Upper lobe of right lung (tissue), 1 donor: ENCODE data around the gene PGLYRP1. TPM values are rescaled to one million over a fixed set of nuclear protein-coding genes. Genes with fewer than 3 reads are reported as not detected.

ENCODE experiments used
- ATAC-seq: fragments of 200-7000 bp; cut with Tn5 transposase; one replicate; pipeline ENCODE4 v1.9.1; 2020; ENCODE audit warnings: mild to moderate bottlenecking, moderate library complexity
- DNase-seq: peaks from one replicate; pipeline ENCODE4 v3.0.0-alpha.2; 2020
- H3K27ac ChIP-seq: fragments of 200-600 bp; one replicate; pipeline ENCODE4 v1.8.0; 2022
- H3K27me3 ChIP-seq: fragments of 200-600 bp; one replicate; pipeline ENCODE4 v1.8.0; 2022; ENCODE audit warnings: mild to moderate bottlenecking
- H3K36me3 ChIP-seq: fragments of 200-600 bp; one replicate; pipeline ENCODE4 v1.8.0; 2022
- H3K4me1 ChIP-seq: fragments of 200-600 bp; one replicate; pipeline ENCODE4 v1.8.0; 2022
- H3K4me3 ChIP-seq: fragments of 200-600 bp; one replicate; pipeline ENCODE4 v1.8.0; 2022; ENCODE audit warnings: mild to moderate bottlenecking
- H3K9me3 ChIP-seq: fragments of 200-600 bp; one replicate; pipeline ENCODE4 v1.8.0; 2022
- intact Hi-C: fragments of 100-400 bp; cut with DNase I; formaldehyde crosslinking; loops from one replicate; pipeline ENCODE4 v1.11.0; 2022
- total RNA-seq: library from RNA; stranded (reverse); fragmentation: NEBNext Ultra II Directional; extraction: Animal tissue kit (Norgen Biotek cat#: 25700); gene quantifications from one replicate; pipeline ENCODE4 v1.2.1, GENCODE V29; 2021
- TF ChIP-seq, protein P1 (sequence below): fragments of 200-600 bp; IDR thresholded peaks from one replicate; pipeline ENCODE4 v1.8.0; 2022; ENCODE audit warnings: antibody characterized with exemption
- donor health status: DM: no; HTN: yes; CAD: no; lungs with severe emphysema.

PGLYRP1 gene
- total RNA-seq, 1 donor from 2014 or later, result 0.58 TPM

DNA sequence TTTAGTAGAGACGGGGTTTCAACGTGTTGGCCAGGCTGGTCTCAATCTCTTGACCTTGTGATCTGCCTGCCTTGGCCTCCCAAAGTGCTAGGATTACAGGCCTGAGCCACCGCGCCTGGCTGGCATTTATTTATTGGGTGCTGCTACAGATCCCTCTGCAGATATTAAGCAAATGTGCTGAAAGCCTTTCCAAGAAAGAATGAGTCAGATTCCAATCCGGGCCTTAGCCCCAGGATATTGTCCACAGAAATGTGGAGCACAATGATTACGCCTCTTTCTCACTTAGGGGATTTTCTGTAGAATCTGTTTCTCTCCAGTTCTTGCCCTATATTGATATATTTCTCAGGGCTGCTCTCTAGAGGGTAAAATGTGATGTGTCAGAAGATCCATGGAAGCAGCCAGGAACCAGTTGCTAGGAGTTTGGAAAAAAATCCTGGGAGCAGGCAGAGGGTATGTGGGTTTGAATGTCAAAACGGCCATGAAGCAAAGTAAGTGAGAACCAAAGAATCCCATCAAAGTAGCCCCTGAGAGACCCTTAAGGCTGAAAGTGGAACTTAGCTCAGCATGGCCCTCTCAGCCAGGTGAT, 42.7 kb upstream of the PGLYRP1 start:
- Histone ChIP-seq H3K27me3 (peaks cover 45% of the 10 kb centered on the region), H3K4me3 (no peak overlapping the region), H3K36me3 (no peaks in the 10 kb centered on the region), H3K9me3 (no peaks in the 10 kb centered on the region), H3K4me1 (no peaks in the 10 kb centered on the region), H3K27ac (no peak overlapping the region)
- intact Hi-C loops, result no loop called here
- no peak for DNase-seq
- no peak for ATAC-seq
- TF ChIP-seq, protein P1, sequence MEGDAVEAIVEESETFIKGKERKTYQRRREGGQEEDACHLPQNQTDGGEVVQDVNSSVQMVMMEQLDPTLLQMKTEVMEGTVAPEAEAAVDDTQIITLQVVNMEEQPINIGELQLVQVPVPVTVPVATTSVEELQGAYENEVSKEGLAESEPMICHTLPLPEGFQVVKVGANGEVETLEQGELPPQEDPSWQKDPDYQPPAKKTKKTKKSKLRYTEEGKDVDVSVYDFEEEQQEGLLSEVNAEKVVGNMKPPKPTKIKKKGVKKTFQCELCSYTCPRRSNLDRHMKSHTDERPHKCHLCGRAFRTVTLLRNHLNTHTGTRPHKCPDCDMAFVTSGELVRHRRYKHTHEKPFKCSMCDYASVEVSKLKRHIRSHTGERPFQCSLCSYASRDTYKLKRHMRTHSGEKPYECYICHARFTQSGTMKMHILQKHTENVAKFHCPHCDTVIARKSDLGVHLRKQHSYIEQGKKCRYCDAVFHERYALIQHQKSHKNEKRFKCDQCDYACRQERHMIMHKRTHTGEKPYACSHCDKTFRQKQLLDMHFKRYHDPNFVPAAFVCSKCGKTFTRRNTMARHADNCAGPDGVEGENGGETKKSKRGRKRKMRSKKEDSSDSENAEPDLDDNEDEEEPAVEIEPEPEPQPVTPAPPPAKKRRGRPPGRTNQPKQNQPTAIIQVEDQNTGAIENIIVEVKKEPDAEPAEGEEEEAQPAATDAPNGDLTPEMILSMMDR, result no peak

DNA sequence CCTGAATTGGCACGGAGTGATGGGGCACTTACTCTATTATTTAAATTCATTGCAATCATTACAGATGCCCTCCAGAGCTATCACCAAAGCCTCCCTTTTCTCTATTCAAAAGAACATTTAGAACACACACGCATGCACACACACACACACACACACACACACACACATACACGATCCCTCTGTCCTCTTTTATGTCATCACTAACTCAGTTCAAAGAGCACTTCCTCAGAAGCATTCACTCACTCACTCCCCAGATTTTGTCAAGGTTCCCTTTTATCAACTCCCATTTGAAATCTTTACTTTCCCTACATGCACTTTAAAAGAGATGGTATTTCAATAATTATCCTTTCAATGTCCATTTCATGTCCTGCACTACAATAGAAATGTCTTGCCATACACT, 40.3 kb upstream of the PGLYRP1 start:
- DNase-seq (no peak), ATAC-seq (no peak)
- intact Hi-C loops, result no loop called here
- Histone ChIP-seq H3K27me3 (peaks cover 27% of the 10 kb centered on the region), H3K36me3 (no peaks in the 10 kb centered on the region), H3K4me1 (no peaks in the 10 kb centered on the region), H3K9me3 (no peaks in the 10 kb centered on the region), H3K27ac (no peak overlapping the region), H3K4me3 (no peak overlapping the region)
- TF ChIP-seq, protein P1, result no peak

DNA sequence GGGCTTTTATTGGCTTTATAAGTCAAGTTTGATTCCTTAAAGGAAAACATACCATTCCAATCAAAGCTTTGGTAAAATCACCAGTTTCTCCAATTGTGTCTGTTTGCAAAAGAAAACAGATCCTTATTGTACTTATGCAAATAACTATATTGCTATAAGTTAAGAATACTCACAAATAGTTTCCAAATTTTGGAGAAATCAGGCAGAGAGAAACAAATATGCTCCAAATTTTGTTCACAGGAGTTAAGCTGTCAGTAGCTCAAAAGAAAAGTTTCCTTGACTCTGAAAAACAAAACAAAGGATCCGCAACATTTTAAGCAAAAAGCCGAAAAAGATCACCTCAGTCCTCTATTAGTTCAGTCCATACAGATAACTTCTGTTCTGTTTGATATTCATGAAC, 37.2 kb upstream of the PGLYRP1 start:
- Histone ChIP-seq H3K36me3 (no peaks in the 10 kb centered on the region), H3K9me3 (no peaks in the 10 kb centered on the region), H3K4me1 (no peaks in the 10 kb centered on the region), H3K4me3 (no peak overlapping the region), H3K27me3 (peaks cover 33% of the 10 kb centered on the region), H3K27ac (no peak overlapping the region)
- TF ChIP-seq, protein P1, result no peak
- ATAC-seq, result no peak
- DNase-seq, result no peak
- intact Hi-C loops, result no loop called here

DNA sequence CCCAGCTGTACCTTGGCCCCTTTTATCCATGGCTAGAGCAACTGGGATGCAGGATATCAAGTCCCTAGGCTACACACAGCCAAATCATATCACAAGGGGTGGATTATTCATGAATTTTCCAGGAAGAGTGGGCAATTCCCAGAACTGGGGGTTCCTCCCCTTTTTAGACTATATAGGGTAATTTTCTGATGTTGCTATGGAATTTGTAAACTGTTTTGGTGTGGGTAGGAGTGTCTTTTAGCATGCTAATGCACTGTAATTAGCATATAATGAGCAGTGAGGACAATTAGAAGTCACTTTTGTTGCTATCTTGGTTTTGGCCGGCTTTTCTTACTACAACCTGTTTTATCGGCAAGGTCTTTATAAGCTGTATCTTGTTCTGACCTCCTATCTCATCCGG, 35.9 kb upstream of the PGLYRP1 start:
- intact Hi-C loops, result no loop called here
- H3K9me3 ChIP-seq, result no peaks in the 10 kb centered on the region
- H3K27ac ChIP-seq, result no peak overlapping the region
- no peaks in the 10 kb centered on the region for H3K36me3 ChIP-seq
- TF ChIP-seq, protein P1, result no peak
- no peak for ATAC-seq
- H3K4me1 ChIP-seq, result no peaks in the 10 kb centered on the region
- peaks cover 28% of the 10 kb centered on the region for H3K27me3 ChIP-seq
- no peak overlapping the region for H3K4me3 ChIP-seq
- no peak for DNase-seq

DNA sequence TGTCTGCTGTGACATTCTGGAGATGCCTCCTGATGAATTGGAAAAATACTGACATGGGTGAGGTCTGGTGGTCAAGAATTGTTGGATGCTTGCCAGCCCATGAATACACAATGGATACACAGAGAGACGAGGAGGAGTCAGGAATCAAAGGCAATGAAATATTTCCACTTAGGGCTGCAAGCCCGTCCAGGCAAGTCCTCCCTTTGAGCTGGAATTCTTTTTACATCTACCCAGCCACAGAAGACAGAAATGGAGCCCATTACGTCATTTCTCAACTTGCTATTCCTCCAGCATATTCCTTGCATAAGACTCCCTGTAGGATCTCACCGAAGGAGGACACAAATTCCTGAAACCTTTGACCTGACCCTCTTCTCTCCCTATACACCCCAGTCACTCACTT, 33.7 kb upstream of the PGLYRP1 start:
- Histone ChIP-seq H3K36me3 (no peaks in the 10 kb centered on the region), H3K27ac (no peak overlapping the region), H3K4me3 (no peak overlapping the region), H3K9me3 (no peaks in the 10 kb centered on the region), H3K27me3 (peaks cover 25% of the 10 kb centered on the region), H3K4me1 (no peaks in the 10 kb centered on the region)
- intact Hi-C loops, result no loop called here
- ATAC-seq (no peak), DNase-seq (no peak)
- TF ChIP-seq, protein P1, result no peak

DNA sequence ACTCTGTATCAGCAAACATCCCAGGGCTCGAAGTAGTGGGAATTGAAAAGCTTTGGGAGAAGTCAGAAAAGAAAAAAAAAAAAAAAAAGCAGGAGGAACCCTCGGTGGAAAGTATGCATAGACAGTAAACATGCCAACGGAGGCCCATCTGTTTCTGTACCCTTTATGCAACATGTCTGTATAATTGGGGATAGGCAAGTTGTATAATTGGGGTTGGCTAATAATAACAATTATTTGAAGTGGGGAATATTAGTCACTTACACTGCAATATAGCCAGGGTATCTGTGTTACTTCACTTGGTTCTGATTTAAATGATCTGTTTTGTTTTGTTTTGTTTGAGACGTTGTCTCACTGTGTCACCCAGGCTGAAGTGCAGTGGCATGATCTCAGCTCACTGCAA, 30.0 kb upstream of the PGLYRP1 start:
- H3K9me3 ChIP-seq, result no peaks in the 10 kb centered on the region
- DNase-seq (no peak), ATAC-seq (no peak)
- no peak overlapping the region for H3K27ac ChIP-seq
- no peaks in the 10 kb centered on the region for H3K4me1 ChIP-seq
- H3K36me3 ChIP-seq, result no peaks in the 10 kb centered on the region
- TF ChIP-seq, protein P1, result no peak
- H3K4me3 ChIP-seq, result no peak overlapping the region
- intact Hi-C loops, result no loop called here
- peaks cover 32% of the 10 kb centered on the region for H3K27me3 ChIP-seq
